Effector memory CD4-positive, alpha-beta T cell (primary cell): Measurements from ENCODE around the gene LCN10.
"Not testable (repeated sequence)": the region's sequence is repeated elsewhere in the genome, so short reads cannot be mapped to it uniquely, and the experiment has no call there.

Source experiments
- DNase-seq, 3 donors: peaks; one replicate each; pipeline ENCODE4 v3.0.0-alpha.2; 2020
- H3K27ac ChIP-seq: 2 replicates; pipeline ENCODE4 v1.7.0; 2013; ENCODE audit warnings: mild to moderate bottlenecking, low read length, moderate library complexity; ENCODE audit not compliant: insufficient read depth, poor library complexity, severe bottlenecking
- H3K27me3 ChIP-seq: replicated peaks from 2 replicates; pipeline ENCODE4 v1.7.0; 2013; ENCODE audit warnings: mild to moderate bottlenecking, low read length; ENCODE audit not compliant: insufficient read depth, control insufficient read depth, poor library complexity, severe bottlenecking
- H3K36me3 ChIP-seq: 2 replicates; pipeline ENCODE4 v1.7.0; 2013; ENCODE audit warnings: mild to moderate bottlenecking, low read length, moderate library complexity; ENCODE audit not compliant: control insufficient read depth, insufficient read depth
- H3K4me1 ChIP-seq: 2 replicates; pipeline ENCODE4 v1.7.0; 2013; ENCODE audit warnings: low read length, mild to moderate bottlenecking; ENCODE audit not compliant: control insufficient read depth, insufficient read depth, poor library complexity, severe bottlenecking
- H3K4me3 ChIP-seq: 2 replicates; pipeline ENCODE4 v1.7.0; 2013; ENCODE audit warnings: low read length, low read depth, mild to moderate bottlenecking; ENCODE audit not compliant: insufficient read depth, poor library complexity, severe bottlenecking
- H3K9me3 ChIP-seq: 2 replicates; pipeline ENCODE4 v1.7.0; 2013; ENCODE audit warnings: mild to moderate bottlenecking, low read length, moderate library complexity; ENCODE audit not compliant: control insufficient read depth

The LCN10 gene

GRCh38 chr9:136785565-136786355 lies 43.0 kb upstream of the LCN10 start:
- not testable (repeated sequence) for DNase-seq, H3K36me3 ChIP-seq, H3K27ac ChIP-seq, H3K27me3 ChIP-seq, H3K4me1 ChIP-seq, H3K4me3 ChIP-seq, H3K9me3 ChIP-seq

GRCh38 chr9:136784997-136785361 lies 42.2 kb upstream of the LCN10 start:
- Histone ChIP-seq H3K36me3 (no peaks in the 10 kb centered on the region), H3K27ac (no peak overlapping the region), H3K27me3 (no peaks in the 10 kb centered on the region), H3K4me1 (peaks cover 5% of the 10 kb centered on the region), H3K4me3 (no peak overlapping the region), H3K9me3 (no peaks in the 10 kb centered on the region)
- DNase-seq = no peak

- Histone ChIP-seq H3K9me3 (no peaks in the 10 kb centered on the region), H3K4me1 (peaks cover 5% of the 10 kb centered on the region), H3K4me3 (no peak overlapping the region), H3K36me3 (no peaks in the 10 kb centered on the region), H3K27ac (no peak overlapping the region), H3K27me3 (no peaks in the 10 kb centered on the region)
- no peak for DNase-seq
Observed at GRCh38 chr9:136784249-136784996, 41.7 kb upstream of the LCN10 start.

- Histone ChIP-seq H3K36me3 (no peaks in the 10 kb centered on the region), H3K9me3 (no peaks in the 10 kb centered on the region), H3K4me1 (no peaks in the 10 kb centered on the region), H3K27ac (no peak overlapping the region), H3K4me3 (no peak overlapping the region), H3K27me3 (no peaks in the 10 kb centered on the region)
- DNase-seq = no peak
Observed at GRCh38 chr9:136782452-136782851, 39.7 kb upstream of the LCN10 start.

GRCh38 chr9:136779808-136780207 lies 37.1 kb upstream of the LCN10 start:
- no peak overlapping the region for H3K4me3 ChIP-seq
- H3K9me3 ChIP-seq = no peaks in the 10 kb centered on the region
- H3K27me3 ChIP-seq = no peaks in the 10 kb centered on the region
- no peaks in the 10 kb centered on the region for H3K36me3 ChIP-seq
- H3K4me1 ChIP-seq = no peaks in the 10 kb centered on the region
- no peak for DNase-seq
- no peak overlapping the region for H3K27ac ChIP-seq

GRCh38 chr9:136777359-136777758 lies 34.6 kb upstream of the LCN10 start:
- no peaks in the 10 kb centered on the region for H3K36me3 ChIP-seq
- H3K27me3 ChIP-seq = no peaks in the 10 kb centered on the region
- no peaks in the 10 kb centered on the region for H3K9me3 ChIP-seq
- no peak overlapping the region for H3K27ac ChIP-seq
- no peak for DNase-seq
- H3K4me1 ChIP-seq = no peaks in the 10 kb centered on the region
- no peak overlapping the region for H3K4me3 ChIP-seq

GRCh38 chr9:136776947-136777346 lies 34.2 kb upstream of the LCN10 start:
- Histone ChIP-seq H3K4me3 (no peak overlapping the region), H3K36me3 (no peaks in the 10 kb centered on the region), H3K4me1 (no peaks in the 10 kb centered on the region), H3K27me3 (no peaks in the 10 kb centered on the region), H3K27ac (no peak overlapping the region), H3K9me3 (no peaks in the 10 kb centered on the region)
- DNase-seq = no peak

GRCh38 chr9:136775191-136775590 lies 32.5 kb upstream of the LCN10 start:
- no peaks in the 10 kb centered on the region for H3K27me3 ChIP-seq
- H3K9me3 ChIP-seq = no peaks in the 10 kb centered on the region
- H3K4me1 ChIP-seq = no peaks in the 10 kb centered on the region
- H3K36me3 ChIP-seq = no peaks in the 10 kb centered on the region
- no peak for DNase-seq
- H3K4me3 ChIP-seq = no peak overlapping the region
- H3K27ac ChIP-seq = no peak overlapping the region

GRCh38 chr9:136774416-136775045 lies 31.8 kb upstream of the LCN10 start:
- Histone ChIP-seq H3K9me3 (no peaks in the 10 kb centered on the region), H3K27me3 (no peaks in the 10 kb centered on the region), H3K4me3 (no peak overlapping the region), H3K36me3 (no peaks in the 10 kb centered on the region), H3K4me1 (no peaks in the 10 kb centered on the region), H3K27ac (no peak overlapping the region)
- no peak for DNase-seq
